GM12872 (cell line): ENCODE results near the gene S100A7A.

Experiments used
- CTCF ChIP-seq: IDR thresholded peaks from 3 replicates; pipeline ENCODE4 v1.5.1; 2011; ENCODE audit warnings: low read depth, mild to moderate bottlenecking, low read length, moderate library complexity; ENCODE audit not compliant: insufficient read depth

Gene S100A7A

GRCh38 chr1:153401461-153401860, 14.9 kb upstream of the S100A7A start:
- TF ChIP-seq CTCF, result no peak

GRCh38 chr1:153402226-153402625, 14.1 kb upstream of the S100A7A start:
- TF ChIP-seq CTCF, result no peak

- TF ChIP-seq CTCF, result no peak
These were observed 12.8 kb upstream of the S100A7A start for GRCh38 chr1:153403421-153404085.

GRCh38 chr1:153404086-153404635, 12.2 kb upstream of the S100A7A start:
- no peak for TF ChIP-seq CTCF

GRCh38 chr1:153404768-153405167, 11.6 kb upstream of the S100A7A start:
- TF ChIP-seq CTCF, result peak; percentile 66

GRCh38 chr1:153417136-153417888, 992 bp downstream of the S100A7A start:
- no peak for TF ChIP-seq CTCF

GRCh38 chr1:153420306-153420705, 4.0 kb downstream of the S100A7A start:
- no peak for TF ChIP-seq CTCF
